SK-N-SH (cell line): ENCODE results near the gene GGACT. TPM values are rescaled to one million over a fixed set of nuclear protein-coding genes. Genes with fewer than 3 reads are reported as not detected.

Experiments
- CTCF ChIA-PET: fragments of 300-600, 350-600 bp; formaldehyde crosslinking; extraction: SDS; loops from one replicate; lab custom pipeline; 2021; lab: Yijun Ruan, JAX
- POLR2A ChIA-PET: fragments of 350-600 bp; sonication (Branson Sonifier 250); formaldehyde crosslinking; extraction: SDS; loops from one replicate; lab custom pipeline; 2020; ENCODE audit warnings: antibody characterized with exemption, inconsistent platforms; lab: Yijun Ruan, JAX
- DNase-seq: peaks from one replicate; pipeline ENCODE4 v3.0.0; 2012
- H2AFZ ChIP-seq: fragments of 200-600 bp; sonication (generic); 2 replicates; pipeline ENCODE4 v1.8.1; 2016; ENCODE audit warnings: antibody characterized with exemption, mild to moderate bottlenecking, low read depth
- H3F3A ChIP-seq: fragments of 200-600 bp; sonication (generic); replicated peaks from 2 replicates; pipeline ENCODE3; 2016; ENCODE audit warnings: antibody characterized with exemption, mild to moderate bottlenecking; ENCODE audit not compliant: insufficient read depth
- H3K27ac ChIP-seq, 2 experiments: fragments of 200-500 bp in 1 of 2; fragments of 200-600 bp in 1 of 2; sonication (Bioruptor generic) in 1 of 2; sonication (generic), shearing (Covaris generic) in 1 of 2; 2 replicates each; pipeline versions ENCODE4 v1.5.1 to v1.6.1; 2014 to 2016; ENCODE audit warnings: low read depth in 2 of 2, inconsistent platforms in 1 of 2, low read length in 1 of 2, mild to moderate bottlenecking in 1 of 2, mixed read lengths in 1 of 2
- H3K27me3 ChIP-seq: fragments of 200-600 bp; sonication (generic), shearing (Covaris generic); 2 replicates; pipeline ENCODE4 v1.6.1; 2016; ENCODE audit warnings: mixed run types; ENCODE audit not compliant: insufficient read depth
- H3K36me3 ChIP-seq, 2 experiments: fragments of 200-500 bp in 1 of 2; fragments of 200-600 bp in 1 of 2; sonication (Bioruptor generic) in 1 of 2; sonication (generic) in 1 of 2; replicated peaks in 1 of 2; 2 replicates each; pipeline versions ENCODE3 to v1.5.1; 2014 to 2016; ENCODE audit warnings: low read length in 1 of 2, mild to moderate bottlenecking in 1 of 2; ENCODE audit not compliant: insufficient read depth in 2 of 2, control insufficient read depth in 1 of 2
- H3K4me1 ChIP-seq, 2 experiments: fragments of 200-500 bp in 1 of 2; fragments of 200-600 bp in 1 of 2; sonication (Bioruptor generic) in 1 of 2; sonication (generic), shearing (Covaris generic) in 1 of 2; 2 replicates each; pipeline versions ENCODE4 v1.5.1 to v1.6.1; 2014 to 2016; ENCODE audit warnings: low read depth in 1 of 2, low read length in 1 of 2, mixed run types in 1 of 2; ENCODE audit not compliant: insufficient read depth in 2 of 2, control insufficient read depth in 1 of 2
- H3K4me2 ChIP-seq: fragments of 200-600 bp; sonication (generic), shearing (Covaris generic); 2 replicates; pipeline ENCODE4 v1.6.1; 2017; ENCODE audit warnings: mixed run types
- H3K4me3 ChIP-seq, 2 experiments: fragments of 200-500 bp in 1 of 2; fragments of 200-600 bp in 1 of 2; sonication (Bioruptor generic) in 1 of 2; sonication (generic), shearing (Covaris generic) in 1 of 2; 2 replicates each; pipeline versions ENCODE4 v1.5.1 to v1.8.1; 2014 to 2016; ENCODE audit warnings: low read depth in 2 of 2, inconsistent platforms in 1 of 2, low read length in 1 of 2, mild to moderate bottlenecking in 1 of 2, mixed read lengths in 1 of 2, moderate library complexity in 1 of 2
- H3K79me2 ChIP-seq: fragments of 200-600 bp; sonication (generic); 2 replicates; pipeline ENCODE4 v1.8.1; 2017; ENCODE audit warnings: mild to moderate bottlenecking; ENCODE audit not compliant: insufficient read depth
- H3K9ac ChIP-seq: fragments of 200-600 bp; sonication (generic); 2 replicates; pipeline ENCODE4 v1.6.1; 2017; ENCODE audit warnings: mixed run types
- H3K9me2 ChIP-seq: fragments of 200-600 bp; sonication (generic); 2 replicates; pipeline ENCODE4 v1.6.1; 2017; ENCODE audit warnings: mixed run types
- H3K9me3 ChIP-seq: fragments of 200-600 bp; sonication (generic); 2 replicates; pipeline ENCODE4 v1.6.1; 2017; ENCODE audit warnings: mixed run types, mild to moderate bottlenecking, moderate library complexity
- H4K20me1 ChIP-seq: fragments of 200-600 bp; sonication (generic); 2 replicates; pipeline ENCODE4 v1.6.1; 2017; ENCODE audit warnings: mild to moderate bottlenecking, mixed run types; ENCODE audit not compliant: insufficient read depth
- CHD2 ChIP-seq: fragments of 150-350 bp; IDR thresholded peaks from 2 replicates; pipeline ENCODE4 v1.6.1; 2018; ENCODE audit warnings: low read length; ENCODE audit not compliant: partially characterized antibody
- ELF1 ChIP-seq: IDR thresholded peaks from 2 replicates; pipeline ENCODE4 v1.4.0; 2012
- JUND ChIP-seq: IDR thresholded peaks from 2 replicates; pipeline ENCODE4 v1.4.0; 2012
- MEF2A ChIP-seq: IDR thresholded peaks from 2 replicates; pipeline ENCODE4 v1.4.0; 2012; ENCODE audit warnings: low read depth, borderline replicate concordance
- NRF1 ChIP-seq: IDR thresholded peaks from 2 replicates; pipeline ENCODE4 v1.6.1; 2012; ENCODE audit warnings: low read depth, mild to moderate bottlenecking, low read length
- SIN3A ChIP-seq: IDR thresholded peaks from 2 replicates; pipeline ENCODE4 v1.6.1; 2012; ENCODE audit warnings: low read depth, mild to moderate bottlenecking, low read length, moderate library complexity, borderline replicate concordance
- TAF1 ChIP-seq: IDR thresholded peaks from 2 replicates; pipeline ENCODE4 v1.6.1; 2012; ENCODE audit warnings: low read depth, mild to moderate bottlenecking, low read length, moderate library complexity, borderline replicate concordance
- TEAD4 ChIP-seq: IDR thresholded peaks from 2 replicates; pipeline ENCODE4 v1.4.0; 2012; ENCODE audit warnings: mild to moderate bottlenecking, borderline replicate concordance; ENCODE audit not compliant: insufficient read depth
- WGBS: methylation state at CpG from one replicate; pipeline ENCODE4 v1.1.6; 2017; ENCODE audit warnings: low lambda C conversion rate; 5-methylcytosine and 5-hydroxymethylcytosine counted together
- polyA plus RNA-seq, 3 experiments: library from polyadenylated mRNA; depleted of rRNA; stranded (reverse); fragments of >200 nt; gene quantifications; 2 replicates each; pipeline ENCODE4 v1.2.3, GENCODE V29; 2012
- TF ChIP-seq, protein P1 (sequence below): IDR thresholded peaks from 2 replicates; pipeline ENCODE4 v1.4.0; 2012; ENCODE audit warnings: low read depth
- TF ChIP-seq, protein P2 (sequence below): fragments of 200-600 bp; sonication (generic); IDR thresholded peaks from 2 replicates; pipeline ENCODE4 v1.6.1; 2017; ENCODE audit warnings: antibody characterized with exemption, mild to moderate bottlenecking, moderate library complexity
- TF ChIP-seq, protein P3 (sequence below): IDR thresholded peaks from 2 replicates; pipeline ENCODE4 v1.4.0; 2012; ENCODE audit warnings: low read depth, borderline replicate concordance
- TF ChIP-seq, protein P4 (sequence below): IDR thresholded peaks from 2 replicates; pipeline ENCODE4; 2012

Gene GGACT
- polyA plus RNA-seq, 1 of the 3 experiments (the other 2 are of a cell fraction), result 7.1 TPM

DNA sequence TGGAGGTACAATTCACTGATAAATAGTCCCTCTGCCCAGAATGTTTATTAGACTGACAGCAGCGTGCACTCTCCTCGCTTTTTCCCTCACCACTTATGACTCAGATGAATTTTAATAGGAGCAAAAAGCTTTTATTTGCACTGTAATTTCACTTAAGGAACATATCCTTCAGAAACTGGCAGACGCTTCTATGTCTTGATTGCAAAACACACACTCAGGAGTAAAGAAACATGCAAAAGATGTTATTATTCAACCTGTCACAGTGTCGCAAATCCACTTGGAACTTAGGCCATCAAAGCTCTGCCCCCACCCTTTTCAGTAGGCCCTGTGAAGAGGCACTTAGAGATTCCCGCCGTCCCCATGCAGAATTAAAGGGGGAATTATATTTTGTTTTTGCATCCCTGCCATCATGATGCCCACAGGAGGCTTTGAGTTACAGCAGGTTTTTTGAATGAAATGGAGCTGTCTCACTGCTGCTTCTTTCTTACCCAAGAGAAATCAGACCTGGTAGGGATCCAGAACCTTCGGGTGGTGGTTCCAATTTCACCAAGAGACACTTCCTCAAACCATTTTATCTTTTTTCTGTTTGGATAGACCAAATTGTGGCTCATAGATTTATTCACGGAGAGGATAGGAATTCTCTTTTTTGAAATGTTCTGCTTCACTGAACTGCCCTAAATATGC, 74.5 kb downstream of the GGACT start:
- no peak overlapping the region for H3K27ac ChIP-seq
- no peaks in the 10 kb centered on the region for H3K9me2 ChIP-seq
- no peak overlapping the region for H3K4me3 ChIP-seq
- H3K9me3 ChIP-seq, result no peaks in the 10 kb centered on the region
- peaks cover 2 to 5% of the 10 kb centered on the region in 2 experiments for H3K36me3 ChIP-seq
- H2AFZ ChIP-seq, result no peak overlapping the region
- no peaks in the 10 kb centered on the region for H4K20me1 ChIP-seq
- H3F3A ChIP-seq, result no peaks in the 10 kb centered on the region
- 81% methylated on average over 8 of the region's 8 CpGs for WGBS
- ChIA-PET POLR2A (no interaction called here), CTCF (interaction anchor here (0.7 to 9.2 kb wide), 36 partner anchors 8 to 856 kb away, joined by 3 to 107 read pairs (median 4); partner anchors contain the start of gene ZIC2)
- no peaks in the 10 kb centered on the region for H3K27me3 ChIP-seq
- peaks cover 14 to 17% of the 10 kb centered on the region in 2 experiments; a peak in 3 of 4 replicates for H3K4me1 ChIP-seq
- no peaks in the 10 kb centered on the region for H3K79me2 ChIP-seq
- DNase-seq, result no peak
- TF ChIP-seq, protein P1, sequence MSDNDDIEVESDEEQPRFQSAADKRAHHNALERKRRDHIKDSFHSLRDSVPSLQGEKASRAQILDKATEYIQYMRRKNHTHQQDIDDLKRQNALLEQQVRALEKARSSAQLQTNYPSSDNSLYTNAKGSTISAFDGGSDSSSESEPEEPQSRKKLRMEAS, result no peak
- TF ChIP-seq JUND (no peak), MEF2A (no peak), SIN3A (no peak), TAF1 (no peak), CHD2 (no peak), ELF1 (no peak)
- TF ChIP-seq, protein P2, sequence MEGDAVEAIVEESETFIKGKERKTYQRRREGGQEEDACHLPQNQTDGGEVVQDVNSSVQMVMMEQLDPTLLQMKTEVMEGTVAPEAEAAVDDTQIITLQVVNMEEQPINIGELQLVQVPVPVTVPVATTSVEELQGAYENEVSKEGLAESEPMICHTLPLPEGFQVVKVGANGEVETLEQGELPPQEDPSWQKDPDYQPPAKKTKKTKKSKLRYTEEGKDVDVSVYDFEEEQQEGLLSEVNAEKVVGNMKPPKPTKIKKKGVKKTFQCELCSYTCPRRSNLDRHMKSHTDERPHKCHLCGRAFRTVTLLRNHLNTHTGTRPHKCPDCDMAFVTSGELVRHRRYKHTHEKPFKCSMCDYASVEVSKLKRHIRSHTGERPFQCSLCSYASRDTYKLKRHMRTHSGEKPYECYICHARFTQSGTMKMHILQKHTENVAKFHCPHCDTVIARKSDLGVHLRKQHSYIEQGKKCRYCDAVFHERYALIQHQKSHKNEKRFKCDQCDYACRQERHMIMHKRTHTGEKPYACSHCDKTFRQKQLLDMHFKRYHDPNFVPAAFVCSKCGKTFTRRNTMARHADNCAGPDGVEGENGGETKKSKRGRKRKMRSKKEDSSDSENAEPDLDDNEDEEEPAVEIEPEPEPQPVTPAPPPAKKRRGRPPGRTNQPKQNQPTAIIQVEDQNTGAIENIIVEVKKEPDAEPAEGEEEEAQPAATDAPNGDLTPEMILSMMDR, result no peak
- TF ChIP-seq, protein P3, sequence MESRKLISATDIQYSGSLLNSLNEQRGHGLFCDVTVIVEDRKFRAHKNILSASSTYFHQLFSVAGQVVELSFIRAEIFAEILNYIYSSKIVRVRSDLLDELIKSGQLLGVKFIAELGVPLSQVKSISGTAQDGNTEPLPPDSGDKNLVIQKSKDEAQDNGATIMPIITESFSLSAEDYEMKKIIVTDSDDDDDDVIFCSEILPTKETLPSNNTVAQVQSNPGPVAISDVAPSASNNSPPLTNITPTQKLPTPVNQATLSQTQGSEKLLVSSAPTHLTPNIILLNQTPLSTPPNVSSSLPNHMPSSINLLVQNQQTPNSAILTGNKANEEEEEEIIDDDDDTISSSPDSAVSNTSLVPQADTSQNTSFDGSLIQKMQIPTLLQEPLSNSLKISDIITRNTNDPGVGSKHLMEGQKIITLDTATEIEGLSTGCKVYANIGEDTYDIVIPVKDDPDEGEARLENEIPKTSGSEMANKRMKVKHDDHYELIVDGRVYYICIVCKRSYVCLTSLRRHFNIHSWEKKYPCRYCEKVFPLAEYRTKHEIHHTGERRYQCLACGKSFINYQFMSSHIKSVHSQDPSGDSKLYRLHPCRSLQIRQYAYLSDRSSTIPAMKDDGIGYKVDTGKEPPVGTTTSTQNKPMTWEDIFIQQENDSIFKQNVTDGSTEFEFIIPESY, result no peak
- TF ChIP-seq, protein P4, sequence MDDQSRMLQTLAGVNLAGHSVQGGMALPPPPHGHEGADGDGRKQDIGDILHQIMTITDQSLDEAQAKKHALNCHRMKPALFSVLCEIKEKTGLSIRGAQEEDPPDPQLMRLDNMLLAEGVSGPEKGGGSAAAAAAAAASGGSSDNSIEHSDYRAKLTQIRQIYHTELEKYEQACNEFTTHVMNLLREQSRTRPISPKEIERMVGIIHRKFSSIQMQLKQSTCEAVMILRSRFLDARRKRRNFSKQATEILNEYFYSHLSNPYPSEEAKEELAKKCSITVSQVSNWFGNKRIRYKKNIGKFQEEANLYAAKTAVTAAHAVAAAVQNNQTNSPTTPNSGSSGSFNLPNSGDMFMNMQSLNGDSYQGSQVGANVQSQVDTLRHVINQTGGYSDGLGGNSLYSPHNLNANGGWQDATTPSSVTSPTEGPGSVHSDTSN, result no peak
- H3K9ac ChIP-seq, result no peak overlapping the region
- no peak overlapping the region for H3K4me2 ChIP-seq

DNA sequence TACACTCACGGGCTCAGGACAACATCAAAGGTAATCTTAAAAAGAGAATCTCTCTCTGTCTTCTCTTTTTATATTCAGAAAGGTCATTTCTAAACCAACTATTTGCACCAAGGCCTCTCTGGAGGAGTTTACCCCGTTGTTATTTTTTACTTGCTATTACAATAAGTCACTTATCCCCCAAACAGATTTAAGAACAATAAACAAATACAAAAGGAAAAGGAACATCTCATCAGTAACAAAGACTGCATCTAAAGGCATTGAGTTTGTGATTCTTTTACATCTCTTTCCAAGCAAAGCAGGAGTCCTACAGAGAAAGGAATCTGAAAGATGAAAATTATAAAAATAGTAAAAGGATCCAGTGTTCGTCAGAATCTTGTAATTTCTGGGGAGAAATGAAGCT, 75.4 kb downstream of the GGACT start:
- POLR2A ChIA-PET, result no interaction called here
- TF ChIP-seq TEAD4 (no peak), NRF1 (no peak)
- TF ChIP-seq, all 33 proteins: peak for 0
- H3K27me3 ChIP-seq, result no peaks in the 10 kb centered on the region
- no peaks in the 10 kb centered on the region for H3K9me3 ChIP-seq
- WGBS, result 83% methylated on average over 3 of the region's 3 CpGs
- DNase-seq, result no peak
- H2AFZ ChIP-seq, result no peak overlapping the region
- H3K27ac ChIP-seq, result no peak overlapping the region
- no peak overlapping the region for H3K4me3 ChIP-seq
- H3K9ac ChIP-seq, result no peak overlapping the region
- H3K79me2 ChIP-seq, result no peaks in the 10 kb centered on the region
- peaks cover 10 to 17% of the 10 kb centered on the region in 2 experiments; a peak in 3 of 4 replicates for H3K4me1 ChIP-seq
- H3F3A ChIP-seq, result no peaks in the 10 kb centered on the region
- H3K4me2 ChIP-seq, result no peak overlapping the region
- peaks cover 2 to 5% of the 10 kb centered on the region in 2 experiments for H3K36me3 ChIP-seq
- no peaks in the 10 kb centered on the region for H3K9me2 ChIP-seq
- H4K20me1 ChIP-seq, result no peaks in the 10 kb centered on the region
- CTCF ChIA-PET, result interaction anchor here (0.6 to 9.2 kb wide), 10 partner anchors 9 to 855 kb away, joined by 3 to 107 read pairs (median 7); no protein-coding TSS in a partner anchor
